ENCODE measurements around the gene DHRS3. TPM values are rescaled to one million over a fixed set of nuclear protein-coding genes. Genes with fewer than 3 reads are reported as not detected.

Gene DHRS3
- total and polyA plus RNA-seq, 8 donors: 15.1 to 103 (median 58.2) TPM

DNA sequence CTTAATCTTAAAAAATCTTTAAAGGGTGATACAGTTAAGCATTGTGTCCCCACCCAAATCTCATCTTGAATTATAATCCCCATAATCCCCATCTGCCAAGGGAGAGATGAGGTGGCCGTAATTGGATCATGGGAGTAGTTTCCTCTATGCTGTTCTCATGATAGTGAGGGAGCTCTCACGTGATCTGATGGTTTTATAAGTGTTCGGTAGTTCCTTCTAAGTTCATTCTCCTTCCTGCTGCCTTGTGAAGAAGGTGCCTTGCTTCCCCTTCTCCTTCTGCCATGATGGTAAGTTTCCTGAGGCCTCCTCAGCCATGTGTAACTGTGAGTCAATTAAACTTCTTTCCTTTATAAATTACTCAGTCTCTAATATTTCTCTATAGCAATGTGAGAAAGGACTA lies 10.7 kb downstream of the DHRS3 start:
- intact Hi-C loops (cut with DNase I; ENCODE audit: low total_unique reads): no loop called here
- TF ChIP-seq POLR2AphosphoS5 (IDR thresholded peaks at IDR 0.05) (no peak), POLR2A (IDR thresholded peaks at IDR 0.05) (no peak), EP300 (IDR thresholded peaks at IDR 0.05) (no peak)
- TF ChIP-seq, protein P1, sequence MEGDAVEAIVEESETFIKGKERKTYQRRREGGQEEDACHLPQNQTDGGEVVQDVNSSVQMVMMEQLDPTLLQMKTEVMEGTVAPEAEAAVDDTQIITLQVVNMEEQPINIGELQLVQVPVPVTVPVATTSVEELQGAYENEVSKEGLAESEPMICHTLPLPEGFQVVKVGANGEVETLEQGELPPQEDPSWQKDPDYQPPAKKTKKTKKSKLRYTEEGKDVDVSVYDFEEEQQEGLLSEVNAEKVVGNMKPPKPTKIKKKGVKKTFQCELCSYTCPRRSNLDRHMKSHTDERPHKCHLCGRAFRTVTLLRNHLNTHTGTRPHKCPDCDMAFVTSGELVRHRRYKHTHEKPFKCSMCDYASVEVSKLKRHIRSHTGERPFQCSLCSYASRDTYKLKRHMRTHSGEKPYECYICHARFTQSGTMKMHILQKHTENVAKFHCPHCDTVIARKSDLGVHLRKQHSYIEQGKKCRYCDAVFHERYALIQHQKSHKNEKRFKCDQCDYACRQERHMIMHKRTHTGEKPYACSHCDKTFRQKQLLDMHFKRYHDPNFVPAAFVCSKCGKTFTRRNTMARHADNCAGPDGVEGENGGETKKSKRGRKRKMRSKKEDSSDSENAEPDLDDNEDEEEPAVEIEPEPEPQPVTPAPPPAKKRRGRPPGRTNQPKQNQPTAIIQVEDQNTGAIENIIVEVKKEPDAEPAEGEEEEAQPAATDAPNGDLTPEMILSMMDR (IDR thresholded peaks at IDR 0.05): no peak
- H3K36me3 ChIP-seq: peaks cover 10 to 63% (median 46%) of the 10 kb centered on the region in 4 donors
- 82 to 93% (median 87%) methylated on average over 3 of the region's 3 CpGs for WGBS, 5 donors
- no peak overlapping the region for H3K4me3 ChIP-seq
- peaks cover 0 to 5% (median 0%) of the 10 kb centered on the region in 4 donors for H3K9me3 ChIP-seq
- no peaks in the 10 kb centered on the region for H3K27me3 ChIP-seq
- no peak for DNase-seq
- peaks cover 44 to 77% (median 60%) of the 10 kb centered on the region in 4 donors for H3K4me1 ChIP-seq
- H3K27ac ChIP-seq: no peak overlapping the region

DNA sequence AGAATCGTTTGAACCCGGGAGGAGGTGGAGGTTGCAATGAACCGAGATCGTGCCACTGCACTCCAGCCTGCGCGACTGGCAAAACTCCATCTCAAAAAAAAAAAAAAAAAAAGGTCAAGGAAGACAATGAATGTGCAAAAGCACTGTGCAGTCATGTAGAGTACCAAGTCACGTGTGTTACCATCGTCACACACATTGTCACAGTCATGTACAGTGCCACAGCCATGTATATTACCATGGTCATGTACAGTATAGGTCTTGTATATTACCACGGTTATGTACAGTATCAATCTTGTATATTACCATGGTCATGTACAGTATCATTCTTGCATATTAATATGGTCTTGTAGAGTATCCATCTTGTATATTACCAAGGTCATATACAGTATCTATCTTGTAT lies 13.0 kb downstream of the DHRS3 start:
- peaks cover 0 to 43% (median 26%) of the 10 kb centered on the region in 4 donors for H3K36me3 ChIP-seq
- no peaks in the 10 kb centered on the region for H3K27me3 ChIP-seq
- peaks cover 0 to 5% (median 0%) of the 10 kb centered on the region in 4 donors for H3K9me3 ChIP-seq
- WGBS, 5 donors: 73 to 83% (median 78%) methylated on average over 9 of the region's 9 CpGs
- H3K4me3 ChIP-seq: no peak overlapping the region
- TF ChIP-seq EP300 (IDR thresholded peaks at IDR 0.05) (no peak), POLR2AphosphoS5 (IDR thresholded peaks at IDR 0.05) (no peak), POLR2A (IDR thresholded peaks at IDR 0.05) (no peak)
- TF ChIP-seq, protein P1 (IDR thresholded peaks at IDR 0.05): no peak
- intact Hi-C loops (cut with DNase I; ENCODE audit: low total_unique reads): no loop called here
- peaks cover 57 to 77% (median 70%) of the 10 kb centered on the region in 4 donors for H3K4me1 ChIP-seq
- H3K27ac ChIP-seq: peak overlapping the region in 4 of 5 donors; percentile 9 to 92 (median 86)
- DNase-seq: no peak

DNA sequence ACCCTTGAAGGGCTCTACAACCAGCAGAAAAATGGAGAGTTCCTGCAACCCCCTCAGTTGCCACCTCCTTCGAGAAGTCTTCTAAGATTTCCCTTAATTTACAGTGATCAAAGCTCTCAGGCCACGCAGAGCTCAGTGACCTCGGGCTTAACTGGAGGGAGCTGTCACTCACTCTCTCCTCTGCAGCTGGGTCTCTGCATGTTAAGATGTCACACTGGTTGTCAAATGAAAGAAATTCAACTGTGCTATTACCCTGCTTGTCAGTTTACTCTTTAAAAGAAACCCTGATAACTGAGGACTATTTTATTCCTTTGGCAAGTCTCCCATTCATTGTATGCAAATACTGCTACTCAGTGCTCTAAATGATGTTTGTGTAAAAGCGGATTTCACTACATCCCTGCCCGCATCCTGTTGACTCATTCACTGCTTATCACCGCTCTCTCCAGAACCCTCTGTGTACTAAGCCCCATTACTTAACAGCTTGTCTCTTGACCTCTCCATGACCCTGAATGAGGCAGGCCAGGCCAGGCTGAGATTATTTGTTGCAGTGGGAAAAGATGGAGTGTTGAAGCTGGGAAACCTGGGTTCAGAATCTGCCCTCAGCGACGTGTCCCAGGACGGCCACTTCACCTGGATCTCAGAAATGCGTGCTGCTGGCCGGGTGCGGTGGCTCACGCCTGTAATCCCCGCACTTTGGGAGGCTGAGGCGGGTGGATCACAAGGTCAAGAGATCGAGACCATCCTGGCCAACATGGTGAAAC lies 13.7 kb downstream of the DHRS3 start:
- Histone ChIP-seq H3K27me3 (no peaks in the 10 kb centered on the region), H3K36me3 (peaks cover 0 to 37% (median 26%) of the 10 kb centered on the region in 4 donors), H3K4me3 (no peak overlapping the region), H3K27ac (peak overlapping the region; percentile 6 to 92 (median 82)), H3K4me1 (peaks cover 61 to 77% (median 72%) of the 10 kb centered on the region in 4 donors), H3K9me3 (peaks cover 0 to 5% (median 0%) of the 10 kb centered on the region in 4 donors)
- 20 to 43% (median 25%) methylated on average over 16 of the region's 16 CpGs for WGBS, 5 donors
- TF ChIP-seq POLR2AphosphoS5 (IDR thresholded peaks at IDR 0.05): peak; percentile 49 to 98 (median 91)
- TF ChIP-seq POLR2A (IDR thresholded peaks at IDR 0.05): no peak
- TF ChIP-seq EP300 (IDR thresholded peaks at IDR 0.05): no peak
- TF ChIP-seq, protein P1 (IDR thresholded peaks at IDR 0.05): no peak
- intact Hi-C loops (cut with DNase I; ENCODE audit: low total_unique reads): no loop called here
- peak; percentile 70 to 91 for DNase-seq

DNA sequence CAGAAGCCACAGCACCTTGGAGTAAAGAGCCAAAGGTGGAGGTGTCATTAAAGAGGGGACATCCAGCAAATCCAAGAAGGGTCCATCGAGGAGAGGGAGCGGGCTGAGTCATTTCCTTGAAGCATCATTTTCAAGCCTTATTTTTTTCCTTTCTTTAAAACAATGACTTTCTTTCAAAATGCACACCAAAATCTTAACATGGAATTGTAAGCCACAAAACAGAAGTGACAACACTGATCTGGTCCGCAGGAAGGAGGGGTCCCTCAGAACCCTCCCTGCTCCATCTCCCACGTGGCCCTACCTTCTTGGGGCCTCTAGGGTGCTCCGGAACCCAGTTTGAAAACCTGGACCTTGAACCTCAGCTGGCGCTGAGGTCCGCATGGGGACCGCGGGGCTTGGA lies 14.8 kb downstream of the DHRS3 start:
- WGBS, 5 donors: 72 to 82% (median 75%) methylated on average over 9 of the region's 9 CpGs
- peaks cover 67 to 77% (median 73%) of the 10 kb centered on the region in 4 donors for H3K4me1 ChIP-seq
- no peaks in the 10 kb centered on the region for H3K27me3 ChIP-seq

More for the DNA sequence above, 14.8 kb downstream of the DHRS3 start:
- Histone ChIP-seq H3K27ac (peak overlapping the region in 3 of 5 donors; percentile 82 to 92 (median 90)), H3K4me3 (no peak overlapping the region), H3K36me3 (peaks cover 0 to 26% (median 22%) of the 10 kb centered on the region in 4 donors), H3K9me3 (peaks cover 0 to 5% (median 0%) of the 10 kb centered on the region in 4 donors)
- intact Hi-C loops (cut with DNase I; ENCODE audit: low total_unique reads): no loop called here
- no peak for DNase-seq
- TF ChIP-seq, protein P1 (IDR thresholded peaks at IDR 0.05): no peak
- TF ChIP-seq POLR2A (IDR thresholded peaks at IDR 0.05): no peak
- TF ChIP-seq EP300 (IDR thresholded peaks at IDR 0.05): no peak
- no peak for TF ChIP-seq POLR2AphosphoS5 (IDR thresholded peaks at IDR 0.05)
